ENCODE measurements around the gene BID.

- TF ChIP-seq EZH2phosphoT487 (IDR thresholded peaks at IDR 0.05; ENCODE audit: insufficient read depth, low read depth): no peak
- no peak for TF ChIP-seq EZH2 (IDR thresholded peaks at IDR 0.05; ENCODE audit: insufficient read depth, poor library complexity, severe bottlenecking)
Observed at GRCh38 chr22:17781319-17782031, 7.2 kb upstream of the BID start.
